CD14-positive monocyte (primary cell): ENCODE data around the gene FLRT1. TPM values are rescaled to one million over a fixed set of nuclear protein-coding genes. Genes with fewer than 3 reads are reported as not detected.

Experiments used
- DNase-seq, 3 donors: peaks; one replicate each; pipeline ENCODE4 v3.0.0-alpha.2; 2011 to 2022
- H2AFZ ChIP-seq: 2 replicates; pipeline ENCODE4 v1.6.0; 2012; ENCODE audit warnings: mild to moderate bottlenecking, low read depth, low read length, inconsistent platforms; ENCODE audit not compliant: insufficient read depth, poor library complexity, severe bottlenecking
- H3K27ac ChIP-seq, 2 donors: 1 replicate in 1 of 2; 2 replicates in 1 of 2; pipeline ENCODE4 v1.5.1; 2012 to 2013; ENCODE audit warnings: low read length in 2 of 2, control low read depth in 1 of 2, inconsistent platforms in 1 of 2, low read depth in 1 of 2, mild to moderate bottlenecking in 1 of 2
- H3K27me3 ChIP-seq, 2 donors: one replicate each; pipeline versions ENCODE4 v1.6.0 to v1.6.1; 2011 to 2013; ENCODE audit warnings: low read length in 2 of 2; ENCODE audit not compliant: control insufficient read depth in 2 of 2, insufficient read depth in 2 of 2
- H3K36me3 ChIP-seq, 2 donors: replicated peaks in 1 of 2; 1 replicate in 1 of 2; 2 replicates in 1 of 2; pipeline versions ENCODE4 v1.5.1 to v1.6.1; 2012 to 2013; ENCODE audit warnings: low read length in 2 of 2, control low read depth in 1 of 2, inconsistent platforms in 1 of 2, mild to moderate bottlenecking in 1 of 2; ENCODE audit not compliant: insufficient read depth in 2 of 2, control insufficient read depth in 1 of 2
- H3K4me1 ChIP-seq, 2 donors: 1 replicate in 1 of 2; 2 replicates in 1 of 2; pipeline versions ENCODE4 v1.5.1 to v1.6.1; 2012 to 2013; ENCODE audit warnings: low read length in 2 of 2, control low read depth in 1 of 2, inconsistent platforms in 1 of 2, mild to moderate bottlenecking in 1 of 2, moderate library complexity in 1 of 2; ENCODE audit not compliant: insufficient read depth in 2 of 2, control insufficient read depth in 1 of 2
- H3K4me2 ChIP-seq: replicated peaks from 2 replicates; pipeline ENCODE3; 2012; ENCODE audit warnings: low read length, moderate library complexity, mild to moderate bottlenecking; ENCODE audit not compliant: poor library complexity, severe bottlenecking; ENCODE audit errors: extremely low read depth
- H3K4me3 ChIP-seq, 3 experiments: fragments of 200-600 bp in 1 of 3; sonication (generic) in 1 of 3; replicated peaks in 1 of 3; 1 replicate in 2 of 3; 2 replicates in 1 of 3; pipeline ENCODE4 v1.5.1; 2011 to 2013; ENCODE audit warnings: low read length in 3 of 3, mild to moderate bottlenecking in 3 of 3, control low read depth in 2 of 3, low read depth in 2 of 3, inconsistent platforms in 1 of 3, moderate library complexity in 1 of 3
- H3K79me2 ChIP-seq: 2 replicates; pipeline ENCODE4 v1.6.0; 2012; ENCODE audit warnings: mild to moderate bottlenecking, control low read depth, inconsistent platforms, low read length, moderate library complexity; ENCODE audit not compliant: insufficient read depth
- H3K9ac ChIP-seq: 2 replicates; pipeline ENCODE4 v1.6.0; 2017; ENCODE audit warnings: low read length, mild to moderate bottlenecking; ENCODE audit not compliant: insufficient read depth, poor library complexity, severe bottlenecking
- H3K9me3 ChIP-seq, 2 donors: replicated peaks in 1 of 2; 1 replicate in 1 of 2; 2 replicates in 1 of 2; pipeline versions ENCODE4 v1.5.1 to v1.6.1; 2012 to 2013; ENCODE audit warnings: low read length in 2 of 2, control low read depth in 1 of 2; ENCODE audit not compliant: control insufficient read depth in 1 of 2, insufficient read depth in 1 of 2
- H4K20me1 ChIP-seq: 2 replicates; pipeline ENCODE4 v1.6.0; 2012; ENCODE audit warnings: mild to moderate bottlenecking, low read length, control low read depth, moderate library complexity; ENCODE audit not compliant: insufficient read depth
- H3K27ac Mint-ChIP-seq, 7 donors: one replicate each; pipeline ENCODE4 v1.8.0; 2020; ENCODE audit warnings: mild to moderate bottlenecking in 7 of 7, mixed read lengths in 7 of 7, moderate library complexity in 6 of 7, inconsistent platforms in 2 of 7
- H3K27me3 Mint-ChIP-seq, 3 donors: one replicate each; pipeline ENCODE4 v1.8.0; 2021 to 2022; ENCODE audit warnings: low read depth in 3 of 3, mild to moderate bottlenecking in 3 of 3, mixed read lengths in 3 of 3, moderate library complexity in 3 of 3, inconsistent platforms in 1 of 3
- H3K36me3 Mint-ChIP-seq, 2 donors: one replicate each; pipeline ENCODE4 v1.8.0; 2020; ENCODE audit warnings: mixed read lengths in 2 of 2, inconsistent platforms in 1 of 2, mild to moderate bottlenecking in 1 of 2
- H3K4me1 Mint-ChIP-seq: one replicate; pipeline ENCODE4 v1.8.0; 2020; ENCODE audit warnings: mild to moderate bottlenecking, mixed read lengths
- H3K4me3 Mint-ChIP-seq, 2 donors: one replicate each; pipeline ENCODE4 v1.8.0; 2020; ENCODE audit warnings: mild to moderate bottlenecking in 2 of 2, mixed read lengths in 2 of 2, moderate library complexity in 1 of 2
- H3K9me3 Mint-ChIP-seq, 7 donors: one replicate each; pipeline ENCODE4 v1.8.0; 2020 to 2022; ENCODE audit warnings: mixed read lengths in 7 of 7, mild to moderate bottlenecking in 6 of 7, moderate library complexity in 6 of 7, inconsistent platforms in 2 of 7
- WGBS: methylation state at CpG from one replicate; pipeline ENCODE4 v1.1.5; 2013; ENCODE audit warnings: missing lambda C conversion rate; ENCODE audit not compliant: insufficient coverage; 5-methylcytosine and 5-hydroxymethylcytosine counted together
- intact Hi-C, 2 donors: fragments of 100-400 bp; cut with micrococcal nuclease; formaldehyde crosslinking; loops; one replicate each; pipeline versions ENCODE4 v1.15.0 to v1.15.1; 2023
- polyA plus RNA-seq, 3 donors: library from polyadenylated mRNA; depleted of rRNA in 1 of 3; unstranded in 2 of 3; stranded (reverse) in 1 of 3; fragments of 300-500 nt in 2 of 3; fragments of >200 nt in 1 of 3; fragmentation: Illumina TruSeq in 2 of 3; gene quantifications; 1 replicate in 2 of 3; 2 replicates in 1 of 3; pipeline ENCODE4 v1.2.3, GENCODE V29; 2012 to 2021
- TF ChIP-seq, protein P1 (sequence below): fragments of 200-600 bp; IDR thresholded peaks from one replicate; pipeline ENCODE4 v1.8.0; 2022; ENCODE audit warnings: antibody characterized with exemption, mild to moderate bottlenecking

FLRT1 gene
- polyA plus RNA-seq, 3 donors = not detected

DNA sequence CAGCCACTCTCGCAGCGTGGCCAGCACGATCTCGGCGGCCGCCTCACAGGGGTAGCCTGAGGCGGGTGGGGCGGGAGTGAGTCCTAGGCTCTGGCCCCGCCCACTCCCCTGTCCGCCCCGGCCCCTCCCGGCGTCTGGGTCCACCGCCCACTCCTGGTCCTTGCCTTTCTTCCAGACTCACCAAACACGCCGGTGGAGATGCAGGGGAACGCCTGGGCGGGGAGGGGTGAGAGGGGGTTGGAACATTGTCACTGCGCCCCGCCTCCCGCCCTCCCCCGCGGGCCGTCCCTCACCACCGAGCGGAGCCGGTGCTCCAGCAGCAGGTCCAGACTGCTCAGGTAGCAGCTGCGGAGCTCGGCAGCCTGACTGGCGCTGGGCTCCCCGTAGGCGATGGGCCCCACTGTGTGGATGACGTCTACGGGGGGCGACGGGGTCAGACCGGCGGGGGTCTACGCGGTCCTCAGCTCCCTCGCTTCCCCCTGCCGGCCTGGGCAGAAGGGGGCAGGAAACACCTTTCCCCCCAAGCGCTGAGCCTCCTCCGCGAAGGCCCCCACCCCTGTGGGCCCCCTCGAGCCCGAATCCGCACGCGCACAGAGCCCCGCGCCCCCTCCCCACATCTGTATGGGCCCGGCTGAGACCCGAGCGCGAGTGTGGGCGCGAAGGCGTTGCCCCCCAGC lies 36.2 kb upstream of the FLRT1 start:
- TF ChIP-seq, protein P1, sequence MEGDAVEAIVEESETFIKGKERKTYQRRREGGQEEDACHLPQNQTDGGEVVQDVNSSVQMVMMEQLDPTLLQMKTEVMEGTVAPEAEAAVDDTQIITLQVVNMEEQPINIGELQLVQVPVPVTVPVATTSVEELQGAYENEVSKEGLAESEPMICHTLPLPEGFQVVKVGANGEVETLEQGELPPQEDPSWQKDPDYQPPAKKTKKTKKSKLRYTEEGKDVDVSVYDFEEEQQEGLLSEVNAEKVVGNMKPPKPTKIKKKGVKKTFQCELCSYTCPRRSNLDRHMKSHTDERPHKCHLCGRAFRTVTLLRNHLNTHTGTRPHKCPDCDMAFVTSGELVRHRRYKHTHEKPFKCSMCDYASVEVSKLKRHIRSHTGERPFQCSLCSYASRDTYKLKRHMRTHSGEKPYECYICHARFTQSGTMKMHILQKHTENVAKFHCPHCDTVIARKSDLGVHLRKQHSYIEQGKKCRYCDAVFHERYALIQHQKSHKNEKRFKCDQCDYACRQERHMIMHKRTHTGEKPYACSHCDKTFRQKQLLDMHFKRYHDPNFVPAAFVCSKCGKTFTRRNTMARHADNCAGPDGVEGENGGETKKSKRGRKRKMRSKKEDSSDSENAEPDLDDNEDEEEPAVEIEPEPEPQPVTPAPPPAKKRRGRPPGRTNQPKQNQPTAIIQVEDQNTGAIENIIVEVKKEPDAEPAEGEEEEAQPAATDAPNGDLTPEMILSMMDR = no peak
- WGBS = under 1% methylated on average over 35 of the region's 59 CpGs
- H3K9me3 ChIP-seq = peaks cover 0 to 5% of the 10 kb centered on the region in 2 donors
- peaks cover 38 to 41% of the 10 kb centered on the region in 2 donors for H3K36me3 ChIP-seq
- DNase-seq = peak; percentile 18 to 25 (median 21)
- peaks cover 37 to 51% of the 10 kb centered on the region in 2 donors for H3K4me1 ChIP-seq
- Mint-ChIP-seq H3K27me3 (peaks cover 39 to 58% (median 49%) of the 10 kb centered on the region in 3 donors), H3K4me3 (peak overlapping the region; percentile 70 to 86), H3K27ac (no peak overlapping the region), H3K4me1 (peaks cover 40% of the 10 kb centered on the region), H3K36me3 (peaks cover 35 to 40% of the 10 kb centered on the region in 2 donors), H3K9me3 (peaks cover 0 to 10% (median 3%) of the 10 kb centered on the region in 7 donors)
- peak overlapping the region; percentile 19 to 68 (median 23) for H3K4me3 ChIP-seq
- H3K27ac ChIP-seq = no peak overlapping the region
- intact Hi-C loops = loop anchor here (2.0 kb wide), 1 partner anchor 149 kb away; no protein-coding TSS in a partner anchor
- H2AFZ ChIP-seq = no peak overlapping the region
- H3K79me2 ChIP-seq = no peaks in the 10 kb centered on the region
- H3K27me3 ChIP-seq = peaks cover 15 to 50% of the 10 kb centered on the region in 2 donors
- peaks cover 57% of the 10 kb centered on the region for H4K20me1 ChIP-seq
- peak overlapping the region; percentile 32 for H3K9ac ChIP-seq
- H3K4me2 ChIP-seq = peak overlapping the region; percentile 81

DNA sequence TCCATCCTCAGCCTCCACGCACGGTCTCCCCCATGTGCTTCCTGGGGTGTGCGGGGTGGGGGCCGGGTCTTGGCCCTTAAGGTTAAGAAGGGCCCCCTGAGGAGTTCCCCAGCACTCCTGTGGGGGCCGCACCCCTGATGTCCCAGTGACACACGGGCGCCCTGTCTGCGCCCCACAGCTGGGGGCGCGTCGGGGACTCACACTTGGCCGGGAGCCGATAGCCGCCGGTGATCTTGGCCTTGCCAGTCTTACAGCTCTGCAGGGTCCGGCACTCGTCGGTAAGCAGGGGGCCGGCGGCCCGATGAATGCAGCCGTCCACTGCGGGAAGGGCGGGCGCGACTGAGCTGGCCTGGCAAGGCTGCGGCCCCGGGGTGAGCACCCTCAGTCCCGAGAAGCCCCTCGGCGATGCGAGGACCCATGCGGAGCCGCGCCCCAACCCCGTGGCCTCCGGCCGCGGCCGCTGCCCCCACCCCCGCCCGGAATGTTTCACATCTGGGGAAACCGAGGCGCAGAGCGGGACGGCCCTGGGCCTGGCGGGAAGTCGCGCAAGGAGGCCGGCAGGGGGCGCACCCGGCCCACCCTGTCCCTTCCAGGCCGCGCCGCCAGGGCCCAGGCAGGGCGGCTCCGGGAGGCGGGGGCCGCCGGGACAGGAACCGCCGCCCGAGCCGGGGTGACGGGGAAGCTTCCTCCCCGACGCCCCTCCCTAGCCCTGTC lies 35.5 kb upstream of the FLRT1 start:
- H3K36me3 Mint-ChIP-seq = peaks cover 29 to 33% of the 10 kb centered on the region in 2 donors
- 1% methylated on average over 65 of the region's 67 CpGs for WGBS
- Histone ChIP-seq H3K27me3 (peaks cover 15 to 52% of the 10 kb centered on the region in 2 donors), H3K79me2 (no peaks in the 10 kb centered on the region), H3K36me3 (peaks cover 32 to 34% of the 10 kb centered on the region in 2 donors), H3K9me3 (peaks cover 0 to 5% of the 10 kb centered on the region in 2 donors), H3K9ac (peak overlapping the region; percentile 32), H3K27ac (no peak overlapping the region), H3K4me1 (peaks cover 37 to 49% of the 10 kb centered on the region in 2 donors), H3K4me3 (peak overlapping the region in 1 of 3 experiments; percentile 68), H4K20me1 (peaks cover 50% of the 10 kb centered on the region), H2AFZ (peak overlapping the region; percentile 35), H3K4me2 (peak overlapping the region; percentile 81)
- H3K4me1 Mint-ChIP-seq = peaks cover 38% of the 10 kb centered on the region
- peaks cover 45 to 63% (median 50%) of the 10 kb centered on the region in 3 donors for H3K27me3 Mint-ChIP-seq
- peaks cover 0 to 10% (median 3%) of the 10 kb centered on the region in 7 donors for H3K9me3 Mint-ChIP-seq
- DNase-seq = peak; percentile 65 to 85 (median 82)
- TF ChIP-seq, protein P1 = peak; percentile 91
- peak overlapping the region in 1 of 2 donors; percentile 86 for H3K4me3 Mint-ChIP-seq
- intact Hi-C loops = loop anchor here (2.0 kb wide), 1 partner anchor 149 kb away; no protein-coding TSS in a partner anchor
- no peak overlapping the region for H3K27ac Mint-ChIP-seq
